HepG2 (cell line): ENCODE measurements around the gene USP12. TPM values are rescaled to one million over a fixed set of nuclear protein-coding genes. Genes with fewer than 3 reads are reported as not detected.

Source experiments
- DPF2 ChIP-seq: sonication (generic); formaldehyde crosslinking; IDR thresholded peaks from 2 replicates; pipeline ENCODE4 v1.4.0; 2020; ENCODE audit warnings: mild to moderate bottlenecking, low read depth, missing genetic modification reagents, borderline replicate concordance
- FOXJ3 ChIP-seq: sonication (generic); formaldehyde crosslinking; IDR thresholded peaks from 2 replicates; pipeline ENCODE4 v1.4.0; 2020; ENCODE audit warnings: missing genetic modification reagents, mild to moderate bottlenecking, borderline replicate concordance
- NPAS2 ChIP-seq: sonication (generic); formaldehyde crosslinking; IDR thresholded peaks from 2 replicates; pipeline ENCODE4 v1.8.0; 2022; ENCODE audit warnings: mild to moderate bottlenecking, missing genetic modification reagents, borderline replicate concordance
- SAP130 ChIP-seq: IDR thresholded peaks from 2 replicates; pipeline ENCODE4 v1.6.1; 2016; ENCODE audit warnings: low read depth
- ZBTB14 ChIP-seq: sonication (generic); formaldehyde crosslinking; IDR thresholded peaks from 2 replicates; pipeline ENCODE4 v1.4.0; 2020; ENCODE audit warnings: missing genetic modification reagents
- ZHX2 ChIP-seq, 2 experiments: sonication (generic) in 1 of 2; formaldehyde crosslinking in 1 of 2; IDR thresholded peaks; 2 replicates each; pipeline versions ENCODE4 v1.6.1 to v1.9.0; 2014 to 2022; ENCODE audit warnings: antibody characterized with exemption in 1 of 2, borderline replicate concordance in 1 of 2, inconsistent platforms in 1 of 2, low read depth in 1 of 2, missing genetic modification reagents in 1 of 2
- ZMYM2 ChIP-seq: sonication (generic); formaldehyde crosslinking; IDR thresholded peaks from 2 replicates; pipeline ENCODE4 v1.8.0; 2022; ENCODE audit warnings: mild to moderate bottlenecking, missing genetic modification reagents
- ZNF275 ChIP-seq: sonication (generic); formaldehyde crosslinking; IDR thresholded peaks from 2 replicates; pipeline ENCODE4 v1.8.0; 2022; ENCODE audit warnings: missing genetic modification reagents, mild to moderate bottlenecking, inconsistent platforms, borderline replicate concordance
- ZNF276 ChIP-seq: sonication (generic); formaldehyde crosslinking; IDR thresholded peaks from 2 replicates; pipeline ENCODE4 v1.4.0; 2020; ENCODE audit warnings: mild to moderate bottlenecking, low read depth, missing genetic modification reagents
- ZNF512B ChIP-seq: sonication (generic); formaldehyde crosslinking; IDR thresholded peaks from 2 replicates; pipeline ENCODE4 v1.5.1; 2020; ENCODE audit warnings: missing genetic modification reagents, mild to moderate bottlenecking, borderline replicate concordance
- ZNF704 ChIP-seq: sonication (generic); formaldehyde crosslinking; IDR thresholded peaks from 2 replicates; pipeline ENCODE4 v1.8.1; 2023; ENCODE audit warnings: mild to moderate bottlenecking, inconsistent platforms, moderate library complexity, missing genetic modification reagents, borderline replicate concordance
- ZNF776 ChIP-seq: sonication (generic); formaldehyde crosslinking; IDR thresholded peaks from 2 replicates; pipeline ENCODE4 v1.4.0; 2020; ENCODE audit warnings: mild to moderate bottlenecking, missing genetic modification reagents
- polyA plus RNA-seq, 8 experiments: library from polyadenylated mRNA; depleted of rRNA in 3 of 8; stranded (reverse) in 7 of 8; unstranded in 1 of 8; fragments of >200 nt; fragmentation: Illumina TruSeq in 4 of 8; extraction: Trizol in 4 of 8; gene quantifications; 2 replicates each; pipeline versions ENCODE4 v1.2.1 to v1.2.3, GENCODE V29; 2011 to 2016; ENCODE audit warnings: low read depth in 4 of 8, missing spikeins in 1 of 8, mixed read lengths in 1 of 8; ENCODE audit not compliant: insufficient read depth in 1 of 8
- total RNA-seq, 5 experiments: library from RNA; depleted of rRNA; stranded (reverse); fragments of >200 nt; fragmentation: Illumina TruSeq; extraction: Trizol; gene quantifications; 2 replicates each; pipeline ENCODE4 v1.2.3, GENCODE V29; 2016; ENCODE audit warnings: low read depth in 1 of 5

USP12 gene
- total and polyA plus RNA-seq, 2 of the 13 experiments (the other 11 are each of a cell fraction or from before 2014, with no cell fraction given): 9.8 to 19.5 TPM

- TF ChIP-seq ZHX2 (IDR thresholded peaks at IDR 0.05; ENCODE audit: low read depth): 0 out of 2 replicates have a peak, but pooled peaks have one; percentile 38
- TF ChIP-seq ZHX2 (CRISPR knock-in tag; IDR thresholded peaks at IDR 0.05; ENCODE audit: borderline replicate concordance): no peak
- TF ChIP-seq DPF2 (CRISPR knock-in tag): peak; percentile 49; the same call in 1 of the 2 replicates
- no peak for TF ChIP-seq ZNF275
- TF ChIP-seq ZNF276: no peak
- no peak for TF ChIP-seq FOXJ3
- TF ChIP-seq ZNF512B: peak; percentile 84; the same call in 1 of the 2 replicates
- no peak for TF ChIP-seq NPAS2 (CRISPR knock-in tag)
- TF ChIP-seq ZNF776 (CRISPR knock-in tag): no peak
- no peak for TF ChIP-seq ZNF704
- TF ChIP-seq SAP130 (CRISPR knock-in tag): peak; percentile 79
- TF ChIP-seq ZMYM2 (CRISPR knock-in tag): no peak
- no peak for TF ChIP-seq ZBTB14 (CRISPR knock-in tag)
Measured at GRCh38 chr13:27022571-27023311, 148.9 kb downstream of the USP12 start (continued).
